Endodermal cell (in vitro differentiated cells): ENCODE results near the gene PRR5L. TPM values are rescaled to one million over a fixed set of nuclear protein-coding genes. Genes with fewer than 3 reads are reported as not detected.
"Not testable (repeated sequence)": the region's sequence is repeated elsewhere in the genome, so short reads cannot be mapped to it uniquely, and the experiment has no call there.

Source experiments
- DNase-seq: peaks from one replicate; pipeline ENCODE4 v3.0.0-alpha.2; 2017
- H3K27ac ChIP-seq: 2 replicates; pipeline ENCODE4 v1.5.1; 2013; ENCODE audit warnings: mild to moderate bottlenecking, low read depth, low read length, moderate library complexity
- H3K27me3 ChIP-seq: 2 replicates; pipeline ENCODE4 v1.6.1; 2013; ENCODE audit warnings: mild to moderate bottlenecking, low read length, moderate library complexity; ENCODE audit not compliant: insufficient read depth, control insufficient read depth, poor library complexity, severe bottlenecking
- H3K36me3 ChIP-seq: 2 replicates; pipeline ENCODE4 v1.7.0; 2013; ENCODE audit warnings: mild to moderate bottlenecking, low read length, moderate library complexity; ENCODE audit not compliant: control insufficient read depth, insufficient read depth
- H3K4me1 ChIP-seq: one replicate; pipeline ENCODE4 v1.7.0; 2013; ENCODE audit warnings: low read length; ENCODE audit not compliant: control insufficient read depth, insufficient read depth
- H3K4me3 ChIP-seq: 2 replicates; pipeline ENCODE4 v1.5.1; 2013; ENCODE audit warnings: mild to moderate bottlenecking, low read length, moderate library complexity
- H3K9ac ChIP-seq: 2 replicates; pipeline ENCODE4 v1.6.1; 2013; ENCODE audit warnings: mild to moderate bottlenecking, low read length, moderate library complexity; ENCODE audit not compliant: poor library complexity, severe bottlenecking; ENCODE audit errors: extremely low read depth
- H3K9me3 ChIP-seq: 2 replicates; pipeline ENCODE4 v1.6.1; 2013; ENCODE audit warnings: mild to moderate bottlenecking, low read length, moderate library complexity; ENCODE audit not compliant: control insufficient read depth
- H3K27ac Mint-ChIP-seq: 2 replicates; pipeline ENCODE4 v1.8.0; 2020; ENCODE audit warnings: mixed read lengths
- H3K27me3 Mint-ChIP-seq: 2 replicates; pipeline ENCODE4 v1.8.0; 2021; ENCODE audit warnings: mild to moderate bottlenecking, mixed read lengths; ENCODE audit not compliant: insufficient read depth
- H3K36me3 Mint-ChIP-seq: 2 replicates; pipeline ENCODE4 v1.8.0; 2020; ENCODE audit warnings: low read depth, mixed read lengths
- H3K4me1 Mint-ChIP-seq: 2 replicates; pipeline ENCODE4 v1.8.0; 2020; ENCODE audit warnings: mixed read lengths
- H3K4me3 Mint-ChIP-seq: 2 replicates; pipeline ENCODE4 v1.8.0; 2020; ENCODE audit warnings: mild to moderate bottlenecking, moderate library complexity, mixed read lengths
- H3K9me3 Mint-ChIP-seq: 2 replicates; pipeline ENCODE4 v1.8.0; 2020; ENCODE audit warnings: mild to moderate bottlenecking, mixed read lengths
- CTCF ChIP-seq: fragments of 200-600 bp; sonication (generic); conservative IDR thresholded peaks from 2 replicates; pipeline ENCODE4 v1.5.0; 2021; ENCODE audit warnings: antibody characterized with exemption, mild to moderate bottlenecking
- WGBS, 2 experiments: methylation state at CpG; one replicate each; pipeline versions ENCODE4 v1.1.5 to v1.1.7; 2013; ENCODE audit warnings: missing lambda C conversion rate in 2 of 2, mixed read lengths in 1 of 2; ENCODE audit not compliant: insufficient coverage in 1 of 2, insufficient read length in 1 of 2; 5-methylcytosine and 5-hydroxymethylcytosine counted together
- total RNA-seq, 2 donors: library from RNA; stranded (reverse); fragmentation: NEBNext Ultra II Directional in 1 of 2; extraction: Animal tissue kit (Norgen Biotek cat#: 25700) in 1 of 2; gene quantifications; 2 replicates in 1 of 2; 3 replicates in 1 of 2; pipeline ENCODE4 v1.2.1, GENCODE V29; 2021

Gene PRR5L
- total RNA-seq, 2 donors from 2014 or later = 5.3 to 7.2 TPM

GRCh38 chr11:36475192-36475591 is 179.1 kb downstream of the PRR5L start:
- no peaks in the 10 kb centered on the region for H3K9me3 ChIP-seq
- H3K4me1 ChIP-seq = no peaks in the 10 kb centered on the region
- H3K4me1 Mint-ChIP-seq = no peaks in the 10 kb centered on the region
- peaks cover 4% of the 10 kb centered on the region for H3K36me3 ChIP-seq
- 70% methylated on average over 1 of the region's 1 CpG; no CpG with 5 or more reads in 1 of the 2 experiments for WGBS, 2 experiments
- no peaks in the 10 kb centered on the region for H3K36me3 Mint-ChIP-seq
- no peak for TF ChIP-seq CTCF
- H3K9ac ChIP-seq = no peak overlapping the region
- H3K27me3 Mint-ChIP-seq = peaks cover 46% of the 10 kb centered on the region
- no peak for DNase-seq
- no peaks in the 10 kb centered on the region for H3K9me3 Mint-ChIP-seq
- H3K27ac ChIP-seq = no peak overlapping the region
- no peak overlapping the region for H3K4me3 ChIP-seq
- H3K27ac Mint-ChIP-seq = no peak overlapping the region
- no peak overlapping the region for H3K4me3 Mint-ChIP-seq
- H3K27me3 ChIP-seq = peaks cover 38% of the 10 kb centered on the region

- Histone ChIP-seq H3K4me3 (no peak overlapping the region), H3K27me3 (peaks cover 6% of the 10 kb centered on the region), H3K4me1 (no peaks in the 10 kb centered on the region), H3K27ac (no peak overlapping the region), H3K36me3 (peaks cover 5% of the 10 kb centered on the region), H3K9me3 (peaks cover 2% of the 10 kb centered on the region), H3K9ac (no peak overlapping the region)
- Mint-ChIP-seq H3K27me3 (peaks cover 16% of the 10 kb centered on the region), H3K4me3 (no peak overlapping the region), H3K36me3 (peaks cover 7% of the 10 kb centered on the region), H3K9me3 (peaks cover 6% of the 10 kb centered on the region), H3K27ac (no peak overlapping the region), H3K4me1 (no peaks in the 10 kb centered on the region)
- 50 to 67% methylated on average over 2 of the region's 2 CpGs for WGBS, 2 experiments
- peak; percentile 71 for DNase-seq
- peak; percentile 85 for TF ChIP-seq CTCF
These were observed 182.7 kb downstream of the PRR5L start for GRCh38 chr11:36478700-36479329.

GRCh38 chr11:36480833-36481232 is 184.7 kb downstream of the PRR5L start:
- H3K9me3 ChIP-seq = peaks cover 4% of the 10 kb centered on the region
- no peak overlapping the region for H3K27ac ChIP-seq
- no peak overlapping the region for H3K4me3 ChIP-seq
- H3K27ac Mint-ChIP-seq = no peak overlapping the region
- peaks cover 3% of the 10 kb centered on the region for H3K27me3 Mint-ChIP-seq
- no peaks in the 10 kb centered on the region for H3K4me1 ChIP-seq
- H3K4me1 Mint-ChIP-seq = no peaks in the 10 kb centered on the region
- no peak overlapping the region for H3K4me3 Mint-ChIP-seq
- H3K36me3 Mint-ChIP-seq = peaks cover 18% of the 10 kb centered on the region
- H3K9me3 Mint-ChIP-seq = peaks cover 7% of the 10 kb centered on the region
- H3K9ac ChIP-seq = no peak overlapping the region
- H3K36me3 ChIP-seq = peaks cover 20% of the 10 kb centered on the region
- no peaks in the 10 kb centered on the region for H3K27me3 ChIP-seq
- TF ChIP-seq CTCF = no peak
- no peak for DNase-seq

GRCh38 chr11:36483042-36483441 is 187.0 kb downstream of the PRR5L start:
- H3K4me1 ChIP-seq, DNase-seq, H3K27me3 Mint-ChIP-seq, H3K9me3 ChIP-seq, H3K4me3 ChIP-seq, H3K9me3 Mint-ChIP-seq, H3K9ac ChIP-seq, H3K27me3 ChIP-seq, H3K27ac ChIP-seq, H3K4me3 Mint-ChIP-seq, H3K27ac Mint-ChIP-seq, H3K4me1 Mint-ChIP-seq: not testable (repeated sequence)
- WGBS, 2 experiments = 98 to 100% methylated on average over 2 to 3 of the region's 4 CpGs
- H3K36me3 Mint-ChIP-seq = peaks cover 30% of the 10 kb centered on the region
- peaks cover 38% of the 10 kb centered on the region for H3K36me3 ChIP-seq
